ENCODE results near the gene KIF26B.

DNA sequence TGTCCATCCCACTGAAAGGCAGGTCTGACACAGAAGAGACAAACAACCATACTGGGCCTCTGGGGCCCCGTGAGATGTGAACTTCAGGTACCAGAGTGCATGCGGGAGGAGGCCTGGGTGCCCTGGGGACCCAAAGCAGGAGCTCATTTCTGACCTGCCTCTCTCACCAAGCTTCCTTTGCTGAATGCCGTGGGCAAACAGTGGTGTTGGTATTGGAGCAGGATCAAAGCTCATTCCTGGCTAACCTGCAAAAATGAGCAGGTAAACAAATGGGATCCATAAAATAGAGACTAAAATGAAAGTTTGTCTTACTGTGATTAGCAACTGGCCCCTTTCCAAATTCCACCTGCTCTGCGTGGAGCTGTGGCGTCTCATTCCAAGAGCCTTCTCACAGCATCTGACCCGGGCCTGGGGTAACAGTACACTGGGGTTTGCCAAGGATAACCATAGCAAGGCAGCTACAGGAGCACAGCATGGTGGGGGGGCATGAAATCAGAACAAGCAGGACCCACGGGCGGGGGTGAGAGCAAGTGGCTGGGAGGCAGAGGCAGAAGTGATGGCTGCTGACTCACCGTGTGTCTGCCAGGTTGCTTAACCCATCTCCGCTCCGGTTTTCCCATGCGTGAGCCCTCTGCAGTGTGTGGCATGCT is 103.6 kb downstream of the KIF26B start:
- TF ChIP-seq, protein P1, sequence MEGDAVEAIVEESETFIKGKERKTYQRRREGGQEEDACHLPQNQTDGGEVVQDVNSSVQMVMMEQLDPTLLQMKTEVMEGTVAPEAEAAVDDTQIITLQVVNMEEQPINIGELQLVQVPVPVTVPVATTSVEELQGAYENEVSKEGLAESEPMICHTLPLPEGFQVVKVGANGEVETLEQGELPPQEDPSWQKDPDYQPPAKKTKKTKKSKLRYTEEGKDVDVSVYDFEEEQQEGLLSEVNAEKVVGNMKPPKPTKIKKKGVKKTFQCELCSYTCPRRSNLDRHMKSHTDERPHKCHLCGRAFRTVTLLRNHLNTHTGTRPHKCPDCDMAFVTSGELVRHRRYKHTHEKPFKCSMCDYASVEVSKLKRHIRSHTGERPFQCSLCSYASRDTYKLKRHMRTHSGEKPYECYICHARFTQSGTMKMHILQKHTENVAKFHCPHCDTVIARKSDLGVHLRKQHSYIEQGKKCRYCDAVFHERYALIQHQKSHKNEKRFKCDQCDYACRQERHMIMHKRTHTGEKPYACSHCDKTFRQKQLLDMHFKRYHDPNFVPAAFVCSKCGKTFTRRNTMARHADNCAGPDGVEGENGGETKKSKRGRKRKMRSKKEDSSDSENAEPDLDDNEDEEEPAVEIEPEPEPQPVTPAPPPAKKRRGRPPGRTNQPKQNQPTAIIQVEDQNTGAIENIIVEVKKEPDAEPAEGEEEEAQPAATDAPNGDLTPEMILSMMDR (IDR thresholded peaks at IDR 0.05): no peak
- no peak for TF ChIP-seq EP300 (IDR thresholded peaks at IDR 0.05; ENCODE audit: low read depth)
- no peak for TF ChIP-seq POLR2AphosphoS5 (IDR thresholded peaks at IDR 0.05)
- no peak for TF ChIP-seq POLR2A (IDR thresholded peaks at IDR 0.05)

Data from transverse colon (tissue), 4 donors.